ENCODE measurements around the gene OMP. TPM values are rescaled to one million over a fixed set of nuclear protein-coding genes. Genes with fewer than 3 reads are reported as not detected.

Gene OMP
- polyA plus RNA-seq, 3 donors: not detected

- Histone ChIP-seq H3K9ac (ENCODE audit: insufficient read depth, low read length, poor library complexity, severe bottlenecking) (no peak overlapping the region), H3K9me3 (replicated peaks in 1 of 2; ENCODE audit: control insufficient read depth in 1 of 2, insufficient read depth in 1 of 2, low read length in 2 of 2) (peaks cover 20 to 29% of the 10 kb centered on the region in 2 donors), H3K27me3 (ENCODE audit: control insufficient read depth in 2 of 2, insufficient read depth in 2 of 2, low read length in 2 of 2) (no peaks in the 10 kb centered on the region), H2AFZ (ENCODE audit: insufficient read depth, low read depth, low read length, poor library complexity, severe bottlenecking) (no peak overlapping the region), H3K36me3 (replicated peaks in 1 of 2; ENCODE audit: control insufficient read depth in 1 of 2, insufficient read depth in 2 of 2, low read length in 2 of 2) (no peaks in the 10 kb centered on the region), H4K20me1 (ENCODE audit: insufficient read depth, low read length) (no peaks in the 10 kb centered on the region), H3K4me2 (replicated peaks; ENCODE audit: extremely low read depth, low read length, poor library complexity, severe bottlenecking) (no peak overlapping the region), H3K4me3 (replicated peaks in 1 of 3; ENCODE audit: low read depth in 2 of 3, low read length in 3 of 3) (no peak overlapping the region), H3K79me2 (ENCODE audit: insufficient read depth, low read length) (no peaks in the 10 kb centered on the region), H3K27ac (ENCODE audit: low read depth in 1 of 2, low read length in 2 of 2) (no peak overlapping the region), H3K4me1 (ENCODE audit: control insufficient read depth in 1 of 2, insufficient read depth in 2 of 2, low read length in 2 of 2) (no peaks in the 10 kb centered on the region)
- TF ChIP-seq CTCF (IDR thresholded peaks at IDR 0.05): no peak
- H3K4me3 Mint-ChIP-seq: no peak overlapping the region
- peaks cover 16 to 30% (median 24%) of the 10 kb centered on the region in 7 donors for H3K9me3 Mint-ChIP-seq
- H3K27me3 Mint-ChIP-seq (ENCODE audit: low read depth in 3 of 3): peaks cover 0 to 8% (median 6%) of the 10 kb centered on the region in 3 donors
- WGBS (ENCODE audit: insufficient coverage): 40% methylated on average over 1 of the region's 1 CpG
- no peaks in the 10 kb centered on the region for H3K36me3 Mint-ChIP-seq
- intact Hi-C loops (cut with micrococcal nuclease): no loop called here
- no peak overlapping the region for H3K27ac Mint-ChIP-seq
- H3K4me1 Mint-ChIP-seq: no peaks in the 10 kb centered on the region
- no peak for DNase-seq
Observed at GRCh38 chr11:77054084-77054483, 48.6 kb upstream of the OMP start.

GRCh38 chr11:77055101-77055561 is 47.5 kb upstream of the OMP start:
- Histone ChIP-seq H3K27ac (ENCODE audit: low read depth in 1 of 2, low read length in 2 of 2) (no peak overlapping the region), H3K9me3 (replicated peaks in 1 of 2; ENCODE audit: control insufficient read depth in 1 of 2, insufficient read depth in 1 of 2, low read length in 2 of 2) (peaks cover 20 to 29% of the 10 kb centered on the region in 2 donors), H3K4me3 (replicated peaks in 1 of 3; ENCODE audit: low read depth in 2 of 3, low read length in 3 of 3) (no peak overlapping the region), H3K79me2 (ENCODE audit: insufficient read depth, low read length) (no peaks in the 10 kb centered on the region), H2AFZ (ENCODE audit: insufficient read depth, low read depth, low read length, poor library complexity, severe bottlenecking) (no peak overlapping the region), H3K27me3 (ENCODE audit: control insufficient read depth in 2 of 2, insufficient read depth in 2 of 2, low read length in 2 of 2) (no peaks in the 10 kb centered on the region), H3K9ac (ENCODE audit: insufficient read depth, low read length, poor library complexity, severe bottlenecking) (no peak overlapping the region), H4K20me1 (ENCODE audit: insufficient read depth, low read length) (no peaks in the 10 kb centered on the region), H3K4me1 (ENCODE audit: control insufficient read depth in 1 of 2, insufficient read depth in 2 of 2, low read length in 2 of 2) (no peaks in the 10 kb centered on the region), H3K4me2 (replicated peaks; ENCODE audit: extremely low read depth, low read length, poor library complexity, severe bottlenecking) (no peak overlapping the region), H3K36me3 (replicated peaks in 1 of 2; ENCODE audit: control insufficient read depth in 1 of 2, insufficient read depth in 2 of 2, low read length in 2 of 2) (no peaks in the 10 kb centered on the region)
- no peaks in the 10 kb centered on the region for H3K36me3 Mint-ChIP-seq
- TF ChIP-seq CTCF (IDR thresholded peaks at IDR 0.05): no peak
- WGBS (ENCODE audit: insufficient coverage): no CpG with 5 or more reads among the region's 2 CpGs
- peaks cover 2 to 8% (median 6%) of the 10 kb centered on the region in 3 donors for H3K27me3 Mint-ChIP-seq (ENCODE audit: low read depth in 3 of 3)
- H3K4me1 Mint-ChIP-seq: no peaks in the 10 kb centered on the region
- intact Hi-C loops (cut with micrococcal nuclease): no loop called here
- DNase-seq: no peak
- H3K9me3 Mint-ChIP-seq: peaks cover 16 to 30% (median 24%) of the 10 kb centered on the region in 7 donors
- no peak overlapping the region for H3K27ac Mint-ChIP-seq
- H3K4me3 Mint-ChIP-seq: peak overlapping the region in 1 of 2 donors; percentile 36
